GM18498 (cell line): Measurements from ENCODE around the gene PACS2.
"Not testable (repeated sequence)": the region's sequence is repeated elsewhere in the genome, so short reads cannot be mapped to it uniquely, and the experiment has no call there.

Experiments
- ATAC-seq: cut with Tn5 transposase; IDR thresholded peaks from one replicate; pipeline ENCODE4 v1.9.1; 2021; ENCODE audit warnings: mild to moderate bottlenecking, moderate library complexity; ENCODE audit not compliant: unreplicated experiment

Gene PACS2

DNA sequence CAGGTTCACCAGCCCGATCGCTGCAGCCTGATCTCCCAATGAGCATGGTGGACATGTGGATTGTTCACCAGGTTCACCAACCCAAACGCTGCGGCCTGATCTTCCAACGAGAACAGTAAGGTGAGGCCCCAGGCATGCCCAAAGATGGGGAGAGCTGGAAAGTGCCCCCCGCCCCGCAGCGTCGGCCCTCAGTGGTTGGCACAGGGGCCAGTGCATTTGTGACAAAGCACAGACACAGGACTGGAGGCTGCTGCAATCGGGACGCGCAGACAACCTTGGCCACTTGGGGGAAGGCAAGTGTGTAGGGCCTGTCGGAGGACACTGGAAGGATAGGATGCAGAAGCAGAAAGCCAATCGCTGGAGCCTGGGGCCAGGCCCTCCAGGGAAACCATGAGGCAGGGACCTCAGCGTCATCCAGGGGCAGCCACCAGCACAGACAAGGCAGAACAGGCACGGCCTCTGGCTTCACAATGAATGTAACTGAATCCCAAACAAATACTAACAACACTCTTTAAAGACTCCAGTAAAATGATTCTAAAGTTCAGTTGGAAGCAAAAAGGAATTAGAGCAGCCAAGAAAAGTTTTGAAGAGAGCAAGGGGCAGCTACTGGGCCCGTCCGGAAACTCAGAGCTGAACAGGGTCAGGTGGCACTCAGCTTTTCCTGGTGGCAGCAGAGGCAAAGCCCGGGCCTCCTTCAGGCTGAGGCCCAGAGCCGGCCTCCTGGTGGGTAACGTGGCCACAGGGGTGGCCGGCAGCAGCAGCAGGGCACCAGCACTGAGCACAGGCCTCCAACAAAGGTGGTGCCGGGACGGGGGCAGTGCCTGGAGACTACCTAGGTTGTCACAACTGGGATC lies 27.1 kb upstream of the PACS2 start:
- ATAC-seq = no peak

DNA sequence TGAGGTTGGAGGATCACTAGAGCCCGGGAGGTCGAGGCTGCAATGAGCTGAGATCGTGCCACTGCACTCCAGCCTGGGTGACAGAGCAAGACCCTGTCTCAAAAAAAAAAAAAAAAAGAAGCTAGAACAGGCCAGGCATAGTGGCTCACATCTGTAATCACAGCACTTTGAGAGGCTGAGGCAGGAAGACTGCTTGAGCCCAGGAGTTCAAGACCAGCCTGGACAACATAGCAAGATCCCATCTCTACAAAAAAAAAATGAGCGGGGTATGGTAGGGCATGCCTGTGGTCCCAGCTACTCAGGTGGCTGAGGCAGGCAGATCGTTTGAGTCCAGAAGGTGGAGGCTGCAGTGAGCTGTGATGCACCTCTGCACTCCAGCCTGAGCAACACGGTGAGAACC lies 25.6 kb upstream of the PACS2 start:
- ATAC-seq = not testable (repeated sequence)

- no peak for ATAC-seq
Measured at GRCh38 chr14:105290621-105291346, 23.8 kb upstream of the PACS2 start.

- ATAC-seq = no peak
Measured at GRCh38 chr14:105292826-105293711, 21.5 kb upstream of the PACS2 start.

- ATAC-seq = peak; percentile 65
Measured at GRCh38 chr14:105294142-105294597, 20.4 kb upstream of the PACS2 start.

DNA sequence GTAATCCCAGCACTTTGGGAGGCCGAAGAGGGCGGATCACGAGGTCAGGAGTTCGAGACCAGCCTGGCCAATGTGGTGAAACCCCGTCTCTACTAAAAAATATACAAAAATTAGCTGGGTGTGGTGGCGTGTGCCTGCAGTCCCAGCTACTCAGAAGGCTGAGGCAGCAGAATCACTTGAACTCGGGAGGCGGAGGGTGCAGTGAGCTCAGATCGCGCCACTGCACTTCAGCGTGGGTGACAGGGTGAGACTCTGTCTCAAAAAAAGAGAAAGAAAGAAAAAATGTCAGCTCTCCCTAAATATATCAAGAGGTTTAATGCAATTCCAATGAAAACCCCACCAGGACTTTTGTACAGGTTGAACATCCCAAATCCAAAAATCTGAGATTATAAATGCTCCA lies 17.2 kb upstream of the PACS2 start:
- ATAC-seq = not testable (repeated sequence)

- peak; percentile 26 for ATAC-seq
Measured at GRCh38 chr14:105299654-105300541, 14.7 kb upstream of the PACS2 start.

GRCh38 chr14:105300542-105301102 lies 13.9 kb upstream of the PACS2 start, which contains the start of gene BRF1:
BRF1 (minus strand) TSS chr14:105301001; CDS start chr14:105300629, 372 bp downstream.
- ATAC-seq = peak; percentile 86

- ATAC-seq = peak; percentile 62
Measured at GRCh38 chr14:105301103-105301914, 13.2 kb upstream of the PACS2 start.

- ATAC-seq = not testable (repeated sequence)
Measured at GRCh38 chr14:105301915-105302249, 12.7 kb upstream of the PACS2 start.

DNA sequence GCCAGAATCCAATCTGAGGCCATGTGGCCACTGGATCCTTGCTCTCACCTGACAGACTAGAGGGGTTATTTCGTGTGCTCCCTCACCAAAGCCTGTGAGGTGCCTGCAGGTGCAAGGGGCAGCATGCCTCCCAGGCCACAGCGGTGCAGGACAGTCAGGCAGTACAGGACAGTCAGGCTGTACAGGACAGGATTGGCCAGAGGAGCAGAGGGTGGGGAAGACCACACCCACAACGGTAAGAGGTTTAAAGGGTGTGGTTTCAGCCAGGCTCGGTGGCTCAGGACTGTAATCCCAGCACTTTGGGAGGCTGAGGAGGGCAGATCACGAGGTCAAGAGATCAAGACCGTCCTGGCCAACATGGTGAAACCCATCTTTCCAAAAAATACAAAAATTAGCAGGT lies 10.6 kb upstream of the PACS2 start:
- ATAC-seq = no peak

DNA sequence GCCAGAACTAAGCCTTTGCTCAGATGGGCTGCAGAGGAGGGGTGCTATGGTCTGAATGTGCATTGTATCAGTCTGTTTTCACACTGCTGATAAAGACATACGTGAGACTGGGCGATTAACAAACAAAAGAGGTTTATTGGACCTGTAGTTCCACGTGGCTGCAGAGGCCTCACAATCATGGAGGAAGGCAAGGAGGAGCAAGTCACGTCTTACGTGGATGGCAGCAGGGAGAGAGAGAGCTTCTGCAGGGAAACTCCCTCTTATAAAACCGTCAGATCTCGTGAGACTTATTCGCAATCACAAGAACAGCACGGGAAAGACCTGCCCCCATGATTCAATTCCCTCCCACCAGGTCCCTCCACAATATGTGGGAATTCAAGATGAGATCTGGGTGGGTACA lies 10.0 kb upstream of the PACS2 start:
- ATAC-seq = no peak

DNA sequence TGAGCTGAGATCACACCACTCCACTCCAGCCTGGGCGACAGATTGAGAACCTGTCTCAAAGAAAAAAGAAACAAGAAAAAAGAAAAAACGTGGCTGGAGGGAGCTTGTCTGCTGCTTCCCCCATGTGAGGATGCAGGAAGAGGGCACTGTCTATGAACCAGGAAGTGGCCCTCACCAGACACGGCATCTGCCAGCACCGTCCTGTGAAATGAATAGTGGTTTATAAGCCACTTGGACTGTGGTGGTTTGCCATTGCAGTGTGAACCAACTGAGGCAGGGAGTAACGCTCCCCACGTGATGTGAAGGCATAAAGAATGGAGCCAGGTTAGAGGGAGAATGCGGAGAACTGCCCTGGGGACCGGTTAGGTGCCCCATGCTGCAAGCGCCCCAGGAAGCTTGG lies 9.2 kb upstream of the PACS2 start:
- ATAC-seq = no peak

GRCh38 chr14:105305791-105306190 lies 8.8 kb upstream of the PACS2 start:
- ATAC-seq = no peak

DNA sequence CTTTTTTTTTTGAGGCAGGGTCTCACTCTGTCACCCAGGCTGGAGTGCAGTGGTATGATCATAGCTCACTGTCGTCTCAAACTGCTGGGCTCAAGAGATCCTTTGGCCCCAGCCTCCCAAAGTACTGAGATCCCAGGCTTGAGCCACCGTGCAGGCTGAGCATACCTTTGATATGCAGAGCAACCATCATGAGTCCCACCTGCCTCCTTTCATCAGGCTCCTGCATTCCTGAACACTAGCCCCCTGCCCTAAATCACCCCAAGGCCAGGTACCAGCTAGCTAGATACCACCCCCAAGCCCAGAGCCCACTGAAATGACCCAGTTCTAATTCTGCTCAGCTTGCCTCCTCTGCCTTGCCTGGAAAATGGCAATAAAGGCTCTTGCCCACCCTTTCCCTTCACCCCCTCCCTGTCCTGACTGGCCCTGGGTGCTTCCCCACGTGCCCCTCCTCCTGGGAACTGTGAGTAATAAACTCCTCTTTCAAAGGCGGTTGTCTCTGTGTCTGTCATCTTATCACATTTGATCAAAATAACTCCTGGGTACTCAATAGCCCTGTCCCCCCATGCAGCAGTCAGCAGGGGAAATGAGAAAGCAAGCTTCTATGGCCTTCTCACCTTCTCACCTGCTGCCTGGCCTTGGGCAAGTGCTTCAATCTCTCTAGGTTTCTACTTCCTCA lies 7.4 kb upstream of the PACS2 start:
- no peak for ATAC-seq

GRCh38 chr14:105309371-105309770 lies 5.2 kb upstream of the PACS2 start:
- no peak for ATAC-seq

DNA sequence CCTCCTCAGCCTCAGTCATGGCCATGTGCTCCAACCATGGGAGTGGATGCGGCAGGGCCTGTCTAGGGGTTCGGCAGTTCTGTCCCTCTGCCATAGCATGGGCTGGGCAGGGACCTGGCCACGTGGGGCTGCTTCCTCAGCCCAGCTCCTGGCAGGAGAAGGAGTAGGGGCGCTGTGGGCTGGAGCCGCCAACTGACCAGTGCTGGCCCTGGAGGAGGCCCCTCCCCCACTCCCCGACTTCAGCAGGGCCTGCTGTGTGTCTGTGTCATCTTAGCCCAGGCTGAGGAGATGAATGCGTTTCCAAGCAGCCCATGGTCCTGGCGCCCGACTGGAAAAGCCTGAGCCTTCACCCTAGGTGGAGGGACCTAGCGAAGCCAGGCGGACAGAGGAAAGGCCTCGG lies 2.7 kb upstream of the PACS2 start:
- no peak for ATAC-seq

DNA sequence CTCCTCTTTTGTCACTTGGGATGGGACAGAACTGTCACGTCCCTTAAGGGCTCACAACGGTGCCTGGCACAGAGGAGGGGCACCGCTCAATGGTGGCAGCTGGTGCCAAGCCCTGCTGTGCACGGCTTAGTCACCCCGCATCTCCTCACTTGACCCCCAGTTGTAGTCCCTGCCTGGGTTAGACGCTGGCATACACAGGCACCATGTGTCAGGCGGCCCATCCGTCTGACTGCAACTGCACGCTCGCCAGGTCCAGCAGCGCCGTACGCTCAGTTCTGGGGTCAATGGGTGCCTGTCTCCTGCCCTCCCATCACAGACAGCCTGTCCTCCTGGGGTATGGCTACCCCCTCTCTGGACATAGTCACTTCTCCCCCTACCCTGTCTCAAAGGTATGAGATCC lies 1.6 kb upstream of the PACS2 start:
- ATAC-seq = no peak
